ENCODE measurements around the gene NGF. TPM values are rescaled to one million over a fixed set of nuclear protein-coding genes. Genes with fewer than 3 reads are reported as not detected.

The NGF gene
- total RNA-seq, 4 donors from 2014 or later = 0.42 to 1.4 (median 0.84) TPM; not detected in 1

DNA sequence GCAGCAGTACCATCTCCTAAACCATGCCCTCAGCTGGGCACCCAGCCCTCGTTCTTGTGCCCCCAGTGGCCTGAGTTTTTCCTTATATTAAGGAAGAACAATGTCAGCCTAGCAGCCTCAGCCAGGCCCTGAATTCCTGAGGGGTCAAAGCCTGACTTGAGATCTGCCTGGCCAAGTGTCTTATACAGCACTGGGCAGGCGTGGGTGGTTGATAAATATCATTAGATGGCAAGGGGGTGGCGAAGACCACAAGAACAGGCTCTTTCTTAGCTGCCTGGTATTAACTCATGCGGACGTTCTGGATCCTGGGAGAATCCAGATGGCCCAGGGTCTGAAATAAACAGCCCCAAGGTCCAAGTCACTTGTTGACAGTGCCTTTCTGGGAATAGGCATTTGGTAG lies 18.3 kb downstream of the NGF start:
- DNase-seq (ENCODE audit: low spot score in 2 of 2) = peak in 1 of 2 donors; percentile 50
- TF ChIP-seq POLR2A (IDR thresholded peaks at IDR 0.05) = no peak
- TF ChIP-seq, protein P1, sequence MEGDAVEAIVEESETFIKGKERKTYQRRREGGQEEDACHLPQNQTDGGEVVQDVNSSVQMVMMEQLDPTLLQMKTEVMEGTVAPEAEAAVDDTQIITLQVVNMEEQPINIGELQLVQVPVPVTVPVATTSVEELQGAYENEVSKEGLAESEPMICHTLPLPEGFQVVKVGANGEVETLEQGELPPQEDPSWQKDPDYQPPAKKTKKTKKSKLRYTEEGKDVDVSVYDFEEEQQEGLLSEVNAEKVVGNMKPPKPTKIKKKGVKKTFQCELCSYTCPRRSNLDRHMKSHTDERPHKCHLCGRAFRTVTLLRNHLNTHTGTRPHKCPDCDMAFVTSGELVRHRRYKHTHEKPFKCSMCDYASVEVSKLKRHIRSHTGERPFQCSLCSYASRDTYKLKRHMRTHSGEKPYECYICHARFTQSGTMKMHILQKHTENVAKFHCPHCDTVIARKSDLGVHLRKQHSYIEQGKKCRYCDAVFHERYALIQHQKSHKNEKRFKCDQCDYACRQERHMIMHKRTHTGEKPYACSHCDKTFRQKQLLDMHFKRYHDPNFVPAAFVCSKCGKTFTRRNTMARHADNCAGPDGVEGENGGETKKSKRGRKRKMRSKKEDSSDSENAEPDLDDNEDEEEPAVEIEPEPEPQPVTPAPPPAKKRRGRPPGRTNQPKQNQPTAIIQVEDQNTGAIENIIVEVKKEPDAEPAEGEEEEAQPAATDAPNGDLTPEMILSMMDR (IDR thresholded peaks at IDR 0.05) = no peak
- intact Hi-C loops (cut with DNase I; ENCODE audit: low total_unique reads) = no loop called here
- no peak overlapping the region for H3K4me3 ChIP-seq (ENCODE audit: low read depth, poor library complexity, severe bottlenecking)
- WGBS, 2 donors = 65 to 75% methylated on average over 5 of the region's 5 CpGs

DNA sequence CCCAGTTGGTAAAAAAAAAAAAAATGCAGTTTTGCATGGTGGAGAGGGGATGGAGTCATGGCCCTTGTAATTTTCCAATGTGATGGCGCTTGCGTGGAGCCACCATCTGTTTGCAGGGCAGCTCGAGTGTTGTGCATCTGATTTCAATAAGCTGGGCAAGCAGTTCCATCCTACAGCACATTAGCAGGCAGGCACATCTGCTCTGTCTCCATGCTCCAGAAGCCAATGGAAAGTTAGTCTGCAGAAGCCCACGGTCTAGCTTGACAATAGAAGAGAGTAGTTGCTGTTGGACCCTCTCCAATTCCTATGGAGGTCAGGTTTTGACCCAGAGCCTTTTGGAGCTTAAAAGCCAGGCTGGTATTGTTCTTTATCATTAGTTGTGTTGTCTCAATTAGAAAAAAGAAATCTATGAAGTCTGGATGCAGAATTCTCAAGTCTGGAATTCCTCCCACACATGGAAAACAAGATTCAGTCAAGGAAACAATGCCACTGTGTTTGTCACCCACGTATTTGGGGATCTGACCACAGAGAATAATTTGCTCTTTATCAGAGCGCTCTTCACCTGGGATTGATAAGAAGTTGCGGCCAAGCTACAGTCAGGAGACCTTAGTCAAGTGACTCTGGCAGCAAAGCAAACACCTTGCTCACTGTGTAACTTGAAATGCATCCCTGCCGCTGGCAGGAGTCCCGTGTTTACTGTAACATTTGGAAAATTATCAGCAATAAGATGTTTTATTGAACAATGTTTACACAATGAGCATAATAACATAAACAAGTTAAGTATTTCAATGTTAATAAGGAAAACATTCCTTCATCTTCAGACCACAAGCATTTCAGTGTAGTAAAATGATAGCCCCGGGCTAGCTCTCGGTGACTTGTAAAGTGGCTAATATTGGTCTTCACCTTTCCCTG lies 20.7 kb downstream of the NGF start:
- intact Hi-C loops (cut with DNase I; ENCODE audit: low total_unique reads) = no loop called here
- no peak for DNase-seq (ENCODE audit: low spot score in 2 of 2)

DNA sequence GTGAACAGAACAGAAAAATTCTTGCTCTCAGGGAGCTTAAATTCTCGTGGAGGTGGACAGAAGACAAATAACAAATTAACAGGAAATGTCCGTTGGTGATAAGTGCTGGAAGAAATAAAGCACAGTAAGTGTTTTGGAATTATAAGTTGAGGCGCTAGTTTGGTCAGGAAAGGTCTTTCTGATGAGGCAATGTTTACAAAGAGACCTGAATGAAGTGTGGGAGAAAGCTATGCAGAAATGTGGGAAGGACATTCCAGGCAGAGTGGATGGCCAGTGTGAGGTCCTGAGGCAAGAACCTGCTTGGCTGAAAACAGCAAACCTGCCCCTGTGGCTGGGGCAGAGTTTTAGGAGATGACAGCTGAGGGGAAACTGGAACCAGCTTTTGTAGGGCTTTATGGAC lies 23.3 kb downstream of the NGF start:
- DNase-seq (ENCODE audit: low spot score in 2 of 2) = no peak
- no peak for TF ChIP-seq POLR2A (IDR thresholded peaks at IDR 0.05)
- TF ChIP-seq, protein P1 (IDR thresholded peaks at IDR 0.05) = no peak
- WGBS, 2 donors = 57 to 63% methylated on average over 3 of the region's 3 CpGs
- no peak overlapping the region for H3K4me3 ChIP-seq (ENCODE audit: low read depth, poor library complexity, severe bottlenecking)
- intact Hi-C loops (cut with DNase I; ENCODE audit: low total_unique reads) = no loop called here

More for the DNA sequence above, 20.7 kb downstream of the NGF start:
- TF ChIP-seq, protein P1 (IDR thresholded peaks at IDR 0.05) = no peak
- no peak for TF ChIP-seq POLR2A (IDR thresholded peaks at IDR 0.05)
- 60 to 64% methylated on average over 11 of the region's 11 CpGs for WGBS, 2 donors
- H3K4me3 ChIP-seq (ENCODE audit: low read depth, poor library complexity, severe bottlenecking) = no peak overlapping the region

DNA sequence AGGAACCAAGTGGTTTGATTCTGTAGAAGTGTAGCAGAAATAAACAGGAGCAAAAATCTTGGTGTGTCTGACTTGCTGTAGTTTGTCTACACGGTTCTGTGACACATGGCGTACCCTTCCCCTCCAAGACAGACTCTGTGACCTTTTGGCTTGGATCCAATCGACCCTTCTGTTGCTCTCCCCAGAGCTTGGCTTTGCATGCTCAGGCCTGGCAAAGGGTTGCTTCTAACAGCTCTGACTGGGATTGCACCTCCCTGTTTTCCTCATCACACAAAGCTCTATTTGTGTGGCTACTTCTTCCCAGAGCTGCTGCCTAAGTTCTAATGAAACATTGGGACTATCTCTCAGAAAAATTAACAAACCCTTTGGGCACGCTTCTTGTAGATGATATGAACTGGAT lies 24.0 kb downstream of the NGF start:
- WGBS, 2 donors = 43 to 64% methylated on average over 4 of the region's 4 CpGs
- no peak for DNase-seq (ENCODE audit: low spot score in 2 of 2)
- TF ChIP-seq, protein P1 (IDR thresholded peaks at IDR 0.05) = no peak
- no peak for TF ChIP-seq POLR2A (IDR thresholded peaks at IDR 0.05)
- intact Hi-C loops (cut with DNase I; ENCODE audit: low total_unique reads) = no loop called here
- no peak overlapping the region for H3K4me3 ChIP-seq (ENCODE audit: low read depth, poor library complexity, severe bottlenecking)

DNA sequence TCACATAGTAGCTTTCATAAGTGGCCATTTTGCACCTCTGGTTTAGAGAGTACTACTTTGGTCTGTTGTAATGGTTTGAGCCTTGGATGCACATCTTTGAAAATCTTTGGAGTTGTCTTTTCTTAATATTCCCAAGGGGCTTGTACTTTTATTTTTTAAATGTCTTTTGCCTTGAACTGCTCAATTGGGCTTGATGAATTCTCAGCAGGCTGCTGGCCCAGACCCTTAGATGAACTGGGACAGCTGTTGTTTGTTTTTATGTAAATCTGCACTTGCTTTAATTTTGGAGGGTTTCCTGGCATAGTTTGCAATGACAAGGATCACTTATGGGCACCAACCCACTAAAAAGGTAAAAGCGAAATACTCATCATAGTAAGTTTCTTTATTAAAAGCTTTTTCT lies 24.9 kb downstream of the NGF start:
- intact Hi-C loops (cut with DNase I; ENCODE audit: low total_unique reads) = no loop called here
- WGBS, 2 donors = 62 to 78% methylated on average over 1 of the region's 1 CpG
- H3K4me3 ChIP-seq (ENCODE audit: low read depth, poor library complexity, severe bottlenecking) = no peak overlapping the region
- TF ChIP-seq, protein P1 (IDR thresholded peaks at IDR 0.05) = no peak
- TF ChIP-seq POLR2A (IDR thresholded peaks at IDR 0.05) = no peak
- DNase-seq (ENCODE audit: low spot score in 2 of 2) = no peak

Data from lower leg skin (tissue), 4 donors.